ENCODE results near the gene PRKAR2B.
"Not testable (repeated sequence)": the region's sequence is repeated elsewhere in the genome, so short reads cannot be mapped to it uniquely, and the experiment has no call there.

DNA sequence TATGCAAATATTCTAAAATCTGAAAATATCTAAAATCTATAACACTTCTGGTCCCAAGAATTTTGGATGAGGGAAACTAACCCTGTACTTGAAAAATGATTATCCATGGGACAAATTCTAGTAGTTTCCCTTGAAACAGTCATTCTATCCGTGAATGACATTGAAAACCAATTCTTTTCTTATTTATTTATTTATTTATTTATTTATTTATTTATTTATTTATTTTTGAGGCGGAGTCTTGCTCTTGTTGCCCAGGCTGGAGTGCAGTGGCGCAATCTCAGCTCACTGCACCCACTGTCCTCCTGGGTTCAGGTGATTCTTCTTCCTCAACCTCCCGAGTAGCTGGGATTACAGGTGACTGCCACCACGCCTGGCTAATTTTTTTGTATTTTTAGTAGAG is 99.4 kb downstream of the PRKAR2B start:
- TF ChIP-seq, protein P1, sequence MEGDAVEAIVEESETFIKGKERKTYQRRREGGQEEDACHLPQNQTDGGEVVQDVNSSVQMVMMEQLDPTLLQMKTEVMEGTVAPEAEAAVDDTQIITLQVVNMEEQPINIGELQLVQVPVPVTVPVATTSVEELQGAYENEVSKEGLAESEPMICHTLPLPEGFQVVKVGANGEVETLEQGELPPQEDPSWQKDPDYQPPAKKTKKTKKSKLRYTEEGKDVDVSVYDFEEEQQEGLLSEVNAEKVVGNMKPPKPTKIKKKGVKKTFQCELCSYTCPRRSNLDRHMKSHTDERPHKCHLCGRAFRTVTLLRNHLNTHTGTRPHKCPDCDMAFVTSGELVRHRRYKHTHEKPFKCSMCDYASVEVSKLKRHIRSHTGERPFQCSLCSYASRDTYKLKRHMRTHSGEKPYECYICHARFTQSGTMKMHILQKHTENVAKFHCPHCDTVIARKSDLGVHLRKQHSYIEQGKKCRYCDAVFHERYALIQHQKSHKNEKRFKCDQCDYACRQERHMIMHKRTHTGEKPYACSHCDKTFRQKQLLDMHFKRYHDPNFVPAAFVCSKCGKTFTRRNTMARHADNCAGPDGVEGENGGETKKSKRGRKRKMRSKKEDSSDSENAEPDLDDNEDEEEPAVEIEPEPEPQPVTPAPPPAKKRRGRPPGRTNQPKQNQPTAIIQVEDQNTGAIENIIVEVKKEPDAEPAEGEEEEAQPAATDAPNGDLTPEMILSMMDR (IDR thresholded peaks at IDR 0.05): not testable (repeated sequence)
- TF ChIP-seq POLR2A (IDR thresholded peaks at IDR 0.05): not testable (repeated sequence)

All from Peyer's patch (tissue), 4 donors.